ENCODE results near the gene ARHGAP28. TPM values are rescaled to one million over a fixed set of nuclear protein-coding genes. Genes with fewer than 3 reads are reported as not detected.

Gene ARHGAP28
- total RNA-seq, 1 donor from 2014 or later = 15.7 TPM

- Histone ChIP-seq H3K4me1 (no peaks in the 10 kb centered on the region), H3K9me3 (no peaks in the 10 kb centered on the region), H3K36me3 (no peaks in the 10 kb centered on the region), H3K4me3 (no peak overlapping the region), H3K27me3 (no peaks in the 10 kb centered on the region), H3K27ac (no peak overlapping the region)
- intact Hi-C loops (cut with DNase I) = no loop called here
- peak; percentile 62 for TF ChIP-seq CTCF (IDR thresholded peaks at IDR 0.05)
- ATAC-seq = peak; percentile 82
- no peak for DNase-seq
These were observed 190.8 kb downstream of the ARHGAP28 start for GRCh38 chr18:6920099-6920955.

GRCh38 chr18:6921571-6921970 lies 192.1 kb downstream of the ARHGAP28 start:
- Histone ChIP-seq H3K4me1 (no peaks in the 10 kb centered on the region), H3K36me3 (no peaks in the 10 kb centered on the region), H3K9me3 (no peaks in the 10 kb centered on the region), H3K27ac (no peak overlapping the region), H3K27me3 (no peaks in the 10 kb centered on the region), H3K4me3 (no peak overlapping the region)
- intact Hi-C loops (cut with DNase I) = no loop called here
- ATAC-seq (no peak), DNase-seq (no peak)
- no peak for TF ChIP-seq CTCF (IDR thresholded peaks at IDR 0.05)

GRCh38 chr18:6923220-6923619 lies 193.7 kb downstream of the ARHGAP28 start:
- H3K27ac ChIP-seq = no peak overlapping the region
- no peaks in the 10 kb centered on the region for H3K27me3 ChIP-seq
- H3K36me3 ChIP-seq = no peaks in the 10 kb centered on the region
- DNase-seq (no peak), ATAC-seq (no peak)
- no peak overlapping the region for H3K4me3 ChIP-seq
- intact Hi-C loops (cut with DNase I) = no loop called here
- no peaks in the 10 kb centered on the region for H3K4me1 ChIP-seq
- no peaks in the 10 kb centered on the region for H3K9me3 ChIP-seq
- no peak for TF ChIP-seq CTCF (IDR thresholded peaks at IDR 0.05)

- no peak overlapping the region for H3K4me3 ChIP-seq
- DNase-seq = no peak
- no peaks in the 10 kb centered on the region for H3K4me1 ChIP-seq
- TF ChIP-seq CTCF (IDR thresholded peaks at IDR 0.05) = no peak
- no peaks in the 10 kb centered on the region for H3K27me3 ChIP-seq
- intact Hi-C loops (cut with DNase I) = no loop called here
- no peaks in the 10 kb centered on the region for H3K36me3 ChIP-seq
- H3K27ac ChIP-seq = no peak overlapping the region
- no peaks in the 10 kb centered on the region for H3K9me3 ChIP-seq
- peak; percentile 30 for ATAC-seq
These were observed 197.6 kb downstream of the ARHGAP28 start for GRCh38 chr18:6927153-6927552.

- ATAC-seq (no peak), DNase-seq (no peak)
- no peaks in the 10 kb centered on the region for H3K27me3 ChIP-seq
- H3K4me3 ChIP-seq = no peak overlapping the region
- no peak for TF ChIP-seq CTCF (IDR thresholded peaks at IDR 0.05)
- no peaks in the 10 kb centered on the region for H3K4me1 ChIP-seq
- H3K9me3 ChIP-seq = no peaks in the 10 kb centered on the region
- H3K27ac ChIP-seq = no peak overlapping the region
- no peaks in the 10 kb centered on the region for H3K36me3 ChIP-seq
- intact Hi-C loops (cut with DNase I) = no loop called here
These were observed 198.8 kb downstream of the ARHGAP28 start for GRCh38 chr18:6928359-6928758.
